Lung (tissue), 12 donors: ENCODE measurements around the gene SLC35F1. TPM values are rescaled to one million over a fixed set of nuclear protein-coding genes. Genes with fewer than 3 reads are reported as not detected.

Source experiments
- ATAC-seq: fragments of 200-7000 bp; cut with Tn5 transposase; one replicate; pipeline ENCODE4 v1.9.1; 2020; ENCODE audit warnings: moderate number of reproducible peaks; ENCODE audit not compliant: insufficient read depth, low FRiP score
- DNase-seq, 3 donors: peaks; one replicate each; pipeline ENCODE4 v3.0.0-alpha.2; 2013 to 2017
- H3K27ac ChIP-seq, 2 donors: one replicate each; pipeline ENCODE4 v1.5.1; 2013; ENCODE audit warnings: mild to moderate bottlenecking in 2 of 2, moderate library complexity in 2 of 2, control low read depth in 1 of 2, inconsistent platforms in 1 of 2, low read depth in 1 of 2, low read length in 1 of 2
- H3K27me3 ChIP-seq, 3 donors: one replicate each; pipeline ENCODE4 v1.5.1; 2013; ENCODE audit warnings: low read length in 2 of 3; ENCODE audit not compliant: control insufficient read depth in 3 of 3, insufficient read depth in 3 of 3
- H3K36me3 ChIP-seq, 4 donors: one replicate each; pipeline ENCODE4 v1.5.1; 2013; ENCODE audit warnings: low read length in 4 of 4, mild to moderate bottlenecking in 1 of 4, moderate library complexity in 1 of 4; ENCODE audit not compliant: control insufficient read depth in 4 of 4, insufficient read depth in 4 of 4
- H3K4me1 ChIP-seq, 5 donors: one replicate each; pipeline ENCODE4 v1.5.1; 2013; ENCODE audit warnings: low read length in 5 of 5, mild to moderate bottlenecking in 2 of 5, moderate library complexity in 1 of 5; ENCODE audit not compliant: control insufficient read depth in 5 of 5, insufficient read depth in 5 of 5
- H3K4me3 ChIP-seq: one replicate; pipeline ENCODE4 v1.5.1; 2013; ENCODE audit warnings: mild to moderate bottlenecking, control low read depth, moderate library complexity
- H3K9ac ChIP-seq, 2 donors: one replicate each; pipeline ENCODE4 v1.5.1; 2013; ENCODE audit warnings: low read length in 2 of 2, control low read depth in 1 of 2; ENCODE audit not compliant: insufficient read depth in 1 of 2
- H3K9me3 ChIP-seq, 4 donors: one replicate each; pipeline ENCODE4 v1.5.1; 2013; ENCODE audit warnings: low read length in 3 of 4, mild to moderate bottlenecking in 1 of 4, moderate library complexity in 1 of 4; ENCODE audit not compliant: control insufficient read depth in 4 of 4, insufficient read depth in 3 of 4
- CTCF ChIP-seq: IDR thresholded peaks from 2 replicates; pipeline ENCODE4 v1.5.1; 2012; ENCODE audit warnings: mild to moderate bottlenecking; ENCODE audit errors: control extremely low read depth, extremely low read depth
- WGBS, 2 donors: extraction: QIAGEN DNeasy Blood & Tissue Kit; methylation state at CpG; one replicate each; pipeline ENCODE4 v1.1.7; 2013; 5-methylcytosine and 5-hydroxymethylcytosine counted together
- polyA plus RNA-seq, 2 donors: library from polyadenylated mRNA; stranded (reverse); fragments of 200-250 nt; gene quantifications; one replicate each; pipeline ENCODE4 v1.2.1, GENCODE V29; 2013
- total RNA-seq, 2 donors: library from RNA; depleted of rRNA in 1 of 2; stranded (reverse); fragments of >200 nt in 1 of 2; gene quantifications; one replicate each; pipeline ENCODE4 v1.2.1, GENCODE V29; 2014 to 2021
- donor health status: control.
- donor health status: control.
- donor health status: Bipolar disorder and iron deficiency.
- donor health status: healthy.
- donor health status: DM: yes; HTN: yes; CAD: no.

SLC35F1 gene
- total and polyA plus RNA-seq, 4 donors, result 0.04 to 5.7 (median 0.07) TPM

GRCh38 chr6:117992856-117993255 is 85.8 kb downstream of the SLC35F1 start:
- Histone ChIP-seq H3K9ac (no peak overlapping the region), H3K27ac (no peak overlapping the region), H3K4me1 (no peaks in the 10 kb centered on the region), H3K27me3 (no peaks in the 10 kb centered on the region), H3K4me3 (no peak overlapping the region), H3K36me3 (no peaks in the 10 kb centered on the region), H3K9me3 (peaks cover 0 to 2% (median 0%) of the 10 kb centered on the region in 4 donors)
- no peak for TF ChIP-seq CTCF
- no peak for DNase-seq
- WGBS, 2 donors, result 43 to 47% methylated on average over 1 of the region's 1 CpG
- no peak for ATAC-seq

GRCh38 chr6:118012944-118013343 is 105.9 kb downstream of the SLC35F1 start:
- Histone ChIP-seq H3K27me3 (no peaks in the 10 kb centered on the region), H3K4me1 (no peaks in the 10 kb centered on the region), H3K27ac (no peak overlapping the region), H3K4me3 (no peak overlapping the region), H3K36me3 (no peaks in the 10 kb centered on the region), H3K9ac (no peak overlapping the region), H3K9me3 (peaks cover 0 to 2% (median 0%) of the 10 kb centered on the region in 4 donors)
- no peak for TF ChIP-seq CTCF
- WGBS, 2 donors, result 41 to 63% methylated on average over 5 of the region's 5 CpGs
- DNase-seq (no peak), ATAC-seq (no peak)

- TF ChIP-seq CTCF, result no peak
- H3K4me1 ChIP-seq, result no peaks in the 10 kb centered on the region
- WGBS, 2 donors, result 90 to 96% methylated on average over 2 of the region's 2 CpGs
- no peaks in the 10 kb centered on the region for H3K36me3 ChIP-seq
- H3K4me3 ChIP-seq, result no peak overlapping the region
- no peaks in the 10 kb centered on the region for H3K27me3 ChIP-seq
- no peak overlapping the region for H3K27ac ChIP-seq
- ATAC-seq (no peak), DNase-seq (no peak)
- H3K9me3 ChIP-seq, result peaks cover 0 to under 1% (median 0%) of the 10 kb centered on the region in 4 donors
- H3K9ac ChIP-seq, result no peak overlapping the region
Measured at GRCh38 chr6:118016532-118016931, 109.5 kb downstream of the SLC35F1 start.

GRCh38 chr6:118017301-118017848 is 110.3 kb downstream of the SLC35F1 start:
- H3K27ac ChIP-seq, result no peak overlapping the region
- H3K27me3 ChIP-seq, result no peaks in the 10 kb centered on the region
- H3K4me1 ChIP-seq, result no peaks in the 10 kb centered on the region
- WGBS, 2 donors, result 32 to 38% methylated on average over 2 of the region's 2 CpGs
- DNase-seq (no peak), ATAC-seq (no peak)
- no peaks in the 10 kb centered on the region for H3K36me3 ChIP-seq
- no peaks in the 10 kb centered on the region for H3K9me3 ChIP-seq
- no peak overlapping the region for H3K9ac ChIP-seq
- no peak overlapping the region for H3K4me3 ChIP-seq
- TF ChIP-seq CTCF, result no peak
